H1 (cell line): Measurements from ENCODE around the gene ZSCAN30. TPM values are rescaled to one million over a fixed set of nuclear protein-coding genes. Genes with fewer than 3 reads are reported as not detected.

Source experiments
- CBX5 ChIP-seq: fragments of 300-800, 300-1000 bp; sonication (generic); IDR thresholded peaks from 2 replicates; pipeline ENCODE4 v1.7.1; 2016; ENCODE audit warnings: antibody characterized with exemption, low read length, low read depth
- CTCF ChIP-seq, 3 experiments: IDR thresholded peaks; 1 replicate in 2 of 3; 2 replicates in 1 of 3; pipeline versions ENCODE4 v1.5.1 to v1.6.1; 2011; ENCODE audit warnings: low read length in 3 of 3, mild to moderate bottlenecking in 3 of 3, inconsistent platforms in 2 of 3, low read depth in 1 of 3, moderate library complexity in 1 of 3; ENCODE audit not compliant: insufficient read depth in 1 of 3; ENCODE audit errors: control extremely low read depth in 1 of 3
- FOSL1 ChIP-seq: IDR thresholded peaks from 2 replicates; pipeline ENCODE4 v1.6.1; 2011; ENCODE audit warnings: mild to moderate bottlenecking, low read depth, low read length, moderate library complexity; ENCODE audit not compliant: insufficient read depth
- MAFK ChIP-seq: IDR thresholded peaks from 2 replicates; pipeline ENCODE4 v1.6.1; 2012; ENCODE audit warnings: low read depth, mild to moderate bottlenecking, improper control_type of control experiment, low read length
- POU5F1 ChIP-seq: IDR thresholded peaks from 2 replicates; pipeline ENCODE4 v1.6.1; 2011; ENCODE audit warnings: low read depth, mild to moderate bottlenecking, low read length, moderate library complexity
- SAP30 ChIP-seq: fragments of 300-600 bp; sonication (generic); IDR thresholded peaks from 2 replicates; pipeline ENCODE4 v1.7.1; 2012; ENCODE audit warnings: low read length, moderate library complexity, mild to moderate bottlenecking, inconsistent platforms; ENCODE audit not compliant: insufficient read depth, insufficient replicate concordance
- polyA plus RNA-seq, 7 experiments: library from polyadenylated mRNA; depleted of rRNA in 3 of 7; stranded (reverse) in 5 of 7; unstranded in 2 of 7; fragments of >200 nt in 5 of 7; fragments of 200-250 nt in 2 of 7; gene quantifications; 1 replicate in 5 of 7; 2 replicates in 1 of 7; 4 replicates in 1 of 7; pipeline versions ENCODE4 v1.2.1 to v1.2.3, GENCODE V29; 2011 to 2013; ENCODE audit warnings: missing spikeins in 2 of 7, mixed read lengths in 2 of 7
- total RNA-seq: library from RNA; stranded (reverse); fragmentation: NEBNext Ultra II Directional; extraction: Animal tissue kit (Norgen Biotek cat#: 25700); gene quantifications from 2 replicates; pipeline ENCODE4 v1.2.1, GENCODE V29; 2021
- TF ChIP-seq, protein P1 (sequence below): fragments of 300-600 bp; sonication (generic); IDR thresholded peaks from 2 replicates; pipeline ENCODE4 v1.7.1; 2012; ENCODE audit warnings: low read length, moderate library complexity, mild to moderate bottlenecking, inconsistent platforms; ENCODE audit not compliant: insufficient replicate concordance

The ZSCAN30 gene
- total and polyA plus RNA-seq, 2 of the 8 experiments (the other 6 are each of a cell fraction or from before 2014, with no cell fraction given): 4.4 to 10.3 TPM

DNA sequence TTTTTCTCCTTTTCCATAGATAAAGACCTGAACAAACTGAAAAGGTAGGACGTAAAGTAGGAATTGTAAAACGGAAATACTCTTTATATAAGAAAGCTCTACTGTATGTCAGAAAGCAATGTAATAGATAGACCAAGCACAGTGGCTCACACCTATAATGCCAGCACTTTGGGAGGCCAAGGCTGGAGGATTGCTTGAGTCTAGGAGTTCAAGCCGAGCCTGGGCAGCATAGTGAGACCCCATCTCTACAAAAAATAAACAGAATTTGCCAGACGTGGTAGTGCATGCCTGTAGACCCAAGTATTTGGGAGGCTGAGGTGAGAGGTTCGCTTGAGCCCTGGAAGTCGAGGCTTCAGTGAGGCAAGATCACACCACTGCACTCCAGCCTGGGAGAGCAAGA is 41.6 kb downstream of the ZSCAN30 start (continued):
- no peak for TF ChIP-seq POU5F1
- TF ChIP-seq CBX5: no peak
- no peak for TF ChIP-seq FOSL1
- TF ChIP-seq CTCF (IDR thresholded peaks at IDR 0.05; ENCODE audit: control extremely low read depth in 1 of 3, insufficient read depth in 1 of 3, low read depth in 1 of 3, low read length in 3 of 3): no peak
- TF ChIP-seq MAFK: no peak
- TF ChIP-seq SAP30: no peak
- TF ChIP-seq, protein P1, sequence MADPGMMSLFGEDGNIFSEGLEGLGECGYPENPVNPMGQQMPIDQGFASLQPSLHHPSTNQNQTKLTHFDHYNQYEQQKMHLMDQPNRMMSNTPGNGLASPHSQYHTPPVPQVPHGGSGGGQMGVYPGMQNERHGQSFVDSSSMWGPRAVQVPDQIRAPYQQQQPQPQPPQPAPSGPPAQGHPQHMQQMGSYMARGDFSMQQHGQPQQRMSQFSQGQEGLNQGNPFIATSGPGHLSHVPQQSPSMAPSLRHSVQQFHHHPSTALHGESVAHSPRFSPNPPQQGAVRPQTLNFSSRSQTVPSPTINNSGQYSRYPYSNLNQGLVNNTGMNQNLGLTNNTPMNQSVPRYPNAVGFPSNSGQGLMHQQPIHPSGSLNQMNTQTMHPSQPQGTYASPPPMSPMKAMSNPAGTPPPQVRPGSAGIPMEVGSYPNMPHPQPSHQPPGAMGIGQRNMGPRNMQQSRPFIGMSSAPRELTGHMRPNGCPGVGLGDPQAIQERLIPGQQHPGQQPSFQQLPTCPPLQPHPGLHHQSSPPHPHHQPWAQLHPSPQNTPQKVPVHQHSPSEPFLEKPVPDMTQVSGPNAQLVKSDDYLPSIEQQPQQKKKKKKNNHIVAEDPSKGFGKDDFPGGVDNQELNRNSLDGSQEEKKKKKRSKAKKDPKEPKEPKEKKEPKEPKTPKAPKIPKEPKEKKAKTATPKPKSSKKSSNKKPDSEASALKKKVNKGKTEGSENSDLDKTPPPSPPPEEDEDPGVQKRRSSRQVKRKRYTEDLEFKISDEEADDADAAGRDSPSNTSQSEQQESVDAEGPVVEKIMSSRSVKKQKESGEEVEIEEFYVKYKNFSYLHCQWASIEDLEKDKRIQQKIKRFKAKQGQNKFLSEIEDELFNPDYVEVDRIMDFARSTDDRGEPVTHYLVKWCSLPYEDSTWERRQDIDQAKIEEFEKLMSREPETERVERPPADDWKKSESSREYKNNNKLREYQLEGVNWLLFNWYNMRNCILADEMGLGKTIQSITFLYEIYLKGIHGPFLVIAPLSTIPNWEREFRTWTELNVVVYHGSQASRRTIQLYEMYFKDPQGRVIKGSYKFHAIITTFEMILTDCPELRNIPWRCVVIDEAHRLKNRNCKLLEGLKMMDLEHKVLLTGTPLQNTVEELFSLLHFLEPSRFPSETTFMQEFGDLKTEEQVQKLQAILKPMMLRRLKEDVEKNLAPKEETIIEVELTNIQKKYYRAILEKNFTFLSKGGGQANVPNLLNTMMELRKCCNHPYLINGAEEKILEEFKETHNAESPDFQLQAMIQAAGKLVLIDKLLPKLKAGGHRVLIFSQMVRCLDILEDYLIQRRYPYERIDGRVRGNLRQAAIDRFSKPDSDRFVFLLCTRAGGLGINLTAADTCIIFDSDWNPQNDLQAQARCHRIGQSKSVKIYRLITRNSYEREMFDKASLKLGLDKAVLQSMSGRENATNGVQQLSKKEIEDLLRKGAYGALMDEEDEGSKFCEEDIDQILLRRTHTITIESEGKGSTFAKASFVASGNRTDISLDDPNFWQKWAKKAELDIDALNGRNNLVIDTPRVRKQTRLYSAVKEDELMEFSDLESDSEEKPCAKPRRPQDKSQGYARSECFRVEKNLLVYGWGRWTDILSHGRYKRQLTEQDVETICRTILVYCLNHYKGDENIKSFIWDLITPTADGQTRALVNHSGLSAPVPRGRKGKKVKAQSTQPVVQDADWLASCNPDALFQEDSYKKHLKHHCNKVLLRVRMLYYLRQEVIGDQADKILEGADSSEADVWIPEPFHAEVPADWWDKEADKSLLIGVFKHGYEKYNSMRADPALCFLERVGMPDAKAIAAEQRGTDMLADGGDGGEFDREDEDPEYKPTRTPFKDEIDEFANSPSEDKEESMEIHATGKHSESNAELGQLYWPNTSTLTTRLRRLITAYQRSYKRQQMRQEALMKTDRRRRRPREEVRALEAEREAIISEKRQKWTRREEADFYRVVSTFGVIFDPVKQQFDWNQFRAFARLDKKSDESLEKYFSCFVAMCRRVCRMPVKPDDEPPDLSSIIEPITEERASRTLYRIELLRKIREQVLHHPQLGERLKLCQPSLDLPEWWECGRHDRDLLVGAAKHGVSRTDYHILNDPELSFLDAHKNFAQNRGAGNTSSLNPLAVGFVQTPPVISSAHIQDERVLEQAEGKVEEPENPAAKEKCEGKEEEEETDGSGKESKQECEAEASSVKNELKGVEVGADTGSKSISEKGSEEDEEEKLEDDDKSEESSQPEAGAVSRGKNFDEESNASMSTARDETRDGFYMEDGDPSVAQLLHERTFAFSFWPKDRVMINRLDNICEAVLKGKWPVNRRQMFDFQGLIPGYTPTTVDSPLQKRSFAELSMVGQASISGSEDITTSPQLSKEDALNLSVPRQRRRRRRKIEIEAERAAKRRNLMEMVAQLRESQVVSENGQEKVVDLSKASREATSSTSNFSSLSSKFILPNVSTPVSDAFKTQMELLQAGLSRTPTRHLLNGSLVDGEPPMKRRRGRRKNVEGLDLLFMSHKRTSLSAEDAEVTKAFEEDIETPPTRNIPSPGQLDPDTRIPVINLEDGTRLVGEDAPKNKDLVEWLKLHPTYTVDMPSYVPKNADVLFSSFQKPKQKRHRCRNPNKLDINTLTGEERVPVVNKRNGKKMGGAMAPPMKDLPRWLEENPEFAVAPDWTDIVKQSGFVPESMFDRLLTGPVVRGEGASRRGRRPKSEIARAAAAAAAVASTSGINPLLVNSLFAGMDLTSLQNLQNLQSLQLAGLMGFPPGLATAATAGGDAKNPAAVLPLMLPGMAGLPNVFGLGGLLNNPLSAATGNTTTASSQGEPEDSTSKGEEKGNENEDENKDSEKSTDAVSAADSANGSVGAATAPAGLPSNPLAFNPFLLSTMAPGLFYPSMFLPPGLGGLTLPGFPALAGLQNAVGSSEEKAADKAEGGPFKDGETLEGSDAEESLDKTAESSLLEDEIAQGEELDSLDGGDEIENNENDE: no peak
